GM18505 (cell line): ENCODE results near the gene DUS1L.

Experiments used
- ATAC-seq: cut with Tn5 transposase; IDR thresholded peaks from one replicate; pipeline ENCODE4 v1.9.1; 2021; ENCODE audit not compliant: unreplicated experiment
- POLR2A ChIP-seq: IDR thresholded peaks from 4 replicates; pipeline ENCODE4 v1.6.1; 2011; ENCODE audit warnings: borderline replicate concordance; ENCODE audit not compliant: insufficient read depth, insufficient read length; ENCODE audit errors: extremely low read depth

The DUS1L gene

DNA sequence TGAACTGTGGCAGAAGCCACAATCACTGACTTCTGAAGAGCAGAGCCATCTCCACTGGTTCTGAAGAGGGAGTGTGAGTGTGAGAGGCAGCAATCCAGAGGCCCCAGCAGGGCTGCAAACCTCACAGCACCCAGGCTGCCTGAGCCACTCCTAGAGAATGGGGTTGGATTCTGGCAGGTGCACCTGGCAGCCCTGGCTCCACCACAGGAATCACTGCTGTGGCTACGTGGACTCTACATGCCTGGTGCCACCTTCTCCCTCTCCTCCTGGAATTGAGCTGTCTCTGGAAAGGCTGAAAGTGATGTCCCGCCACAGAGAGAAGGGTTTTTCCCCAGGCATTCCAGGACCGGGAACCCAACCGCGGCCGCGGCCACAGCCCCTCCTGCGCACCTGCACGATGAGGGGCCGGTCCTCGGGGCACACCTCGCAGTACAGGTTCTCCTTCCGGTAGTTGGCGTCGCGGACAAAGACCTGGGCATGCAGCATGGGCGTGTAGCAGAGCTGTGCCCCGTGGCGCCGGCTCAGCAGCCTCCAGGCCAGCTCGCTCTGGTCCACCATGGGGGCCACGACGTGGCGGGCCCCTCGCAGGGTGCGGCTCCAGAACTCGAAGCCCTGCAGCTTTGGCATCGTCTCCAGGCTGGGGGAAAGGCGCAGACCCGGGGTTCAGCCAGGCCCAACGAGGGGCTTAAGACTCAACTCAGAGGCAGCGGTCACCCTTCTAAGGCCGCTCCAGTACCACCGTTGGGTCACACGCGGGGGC is 991 bp downstream of the DUS1L start:
- peak; percentile 19 for TF ChIP-seq POLR2A
- ATAC-seq, result no peak

DNA sequence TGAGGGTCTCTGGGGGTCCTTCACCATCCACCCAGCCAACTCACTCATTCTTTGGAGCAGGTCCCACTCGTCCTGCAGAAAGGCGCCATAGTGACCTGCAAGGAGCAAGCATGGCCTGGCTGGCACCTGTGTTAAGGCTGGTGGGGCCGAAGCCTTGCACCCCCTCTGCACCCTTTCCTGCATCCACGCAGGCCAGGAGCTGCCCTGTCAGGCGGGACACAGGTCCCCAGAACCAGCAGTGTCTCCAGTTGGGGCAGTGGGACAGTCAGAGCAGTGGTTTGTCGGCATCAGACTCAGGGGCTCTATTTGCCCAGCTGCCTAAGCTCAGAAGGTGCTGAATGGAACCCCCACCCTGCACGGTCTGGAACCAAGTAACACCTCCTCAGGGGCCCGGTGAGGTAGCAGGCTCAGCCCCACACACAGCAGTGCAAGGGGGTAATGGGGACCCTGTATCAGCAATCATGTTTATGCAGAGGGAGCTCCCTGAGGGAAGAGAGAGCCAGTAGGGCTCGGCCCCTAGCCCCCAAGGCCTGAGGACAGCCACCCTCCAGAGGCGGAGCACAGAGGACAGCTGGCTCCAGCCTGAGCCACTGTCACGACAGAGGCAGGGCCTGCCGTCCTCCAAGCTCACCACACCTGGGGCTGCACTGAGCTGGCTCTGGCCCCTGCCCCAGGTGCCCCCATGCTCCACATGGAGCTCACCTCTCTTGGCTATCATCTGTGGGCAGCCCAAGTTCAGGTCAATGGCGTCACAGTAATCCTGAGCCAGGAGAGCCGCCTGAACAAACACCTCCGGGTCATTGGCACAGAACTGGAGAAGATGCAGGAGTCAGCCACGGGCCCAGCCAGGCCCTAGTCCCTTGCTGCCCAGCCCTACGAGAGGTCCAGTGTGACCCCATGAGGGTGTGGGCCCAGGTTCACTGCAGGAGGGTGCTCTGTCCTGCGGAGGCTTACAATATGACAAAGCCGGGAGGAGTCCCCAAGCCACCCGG is 1.9 kb downstream of the DUS1L start:
- ATAC-seq, result no peak
- no peak for TF ChIP-seq POLR2A

DNA sequence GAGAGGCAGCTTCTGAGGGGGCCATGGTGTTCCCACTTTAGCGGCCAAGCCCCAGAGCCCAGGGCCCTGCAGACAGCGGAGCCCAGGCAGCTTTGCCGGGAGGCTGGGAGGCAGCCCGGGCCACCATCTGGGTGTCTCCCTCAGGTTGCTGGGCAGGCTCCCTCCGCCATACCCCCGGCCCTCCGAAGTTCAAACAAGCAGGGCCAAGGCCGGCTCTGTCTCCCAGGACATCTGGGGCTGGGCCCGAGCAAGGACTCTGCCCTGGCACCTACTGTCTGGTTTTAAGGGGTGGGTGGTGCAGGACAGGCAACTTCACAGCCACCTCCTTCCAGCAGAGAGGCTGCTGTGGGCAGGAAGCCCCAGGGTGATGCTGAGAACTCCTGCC is 2.6 kb downstream of the DUS1L start:
- ATAC-seq, result no peak
- TF ChIP-seq POLR2A, result no peak

DNA sequence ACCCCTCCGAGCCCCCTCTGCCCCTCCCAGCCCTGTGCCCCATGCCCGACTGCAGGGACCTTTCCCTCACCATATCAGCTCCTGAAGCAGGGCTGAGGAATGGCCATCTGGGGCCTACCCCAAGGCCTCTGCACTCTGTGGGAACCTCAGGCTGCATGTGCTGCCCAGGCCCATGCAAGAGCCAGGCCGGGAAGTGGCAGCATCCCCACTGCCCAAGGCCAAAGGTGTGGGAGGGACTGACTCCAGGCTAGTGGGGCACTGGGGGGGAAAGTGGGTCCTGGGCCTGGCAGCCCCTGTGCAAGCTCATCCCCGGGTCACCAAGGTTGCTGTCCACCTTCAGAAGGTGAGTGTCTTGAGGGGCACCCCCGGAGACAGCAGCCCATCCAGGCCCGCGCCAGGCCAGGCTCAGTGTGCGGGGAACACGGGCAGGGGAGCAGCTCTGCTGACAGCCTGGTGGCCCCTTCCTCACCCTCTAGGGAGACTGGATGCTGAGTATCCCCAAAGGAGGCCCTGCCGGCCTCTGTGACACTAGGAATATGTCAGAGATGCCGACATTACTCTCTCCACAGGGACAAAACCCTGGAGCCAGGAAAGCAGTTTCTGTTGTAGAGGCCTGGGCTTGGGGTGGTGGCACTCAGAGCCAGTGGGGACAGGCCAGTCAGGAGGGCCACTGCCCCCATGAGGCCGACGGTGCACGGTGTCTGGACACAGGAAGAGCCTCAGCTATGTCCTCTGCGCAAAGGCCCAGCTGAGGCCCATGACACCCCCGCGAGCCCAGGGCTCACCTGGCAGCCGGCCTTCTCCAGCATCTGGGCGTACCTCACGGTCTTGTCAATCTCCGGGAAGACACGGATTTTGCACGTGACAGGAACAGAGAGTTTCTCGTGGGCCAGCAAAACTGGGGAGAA is 3.3 kb downstream of the DUS1L start:
- no peak for ATAC-seq
- no peak for TF ChIP-seq POLR2A

DNA sequence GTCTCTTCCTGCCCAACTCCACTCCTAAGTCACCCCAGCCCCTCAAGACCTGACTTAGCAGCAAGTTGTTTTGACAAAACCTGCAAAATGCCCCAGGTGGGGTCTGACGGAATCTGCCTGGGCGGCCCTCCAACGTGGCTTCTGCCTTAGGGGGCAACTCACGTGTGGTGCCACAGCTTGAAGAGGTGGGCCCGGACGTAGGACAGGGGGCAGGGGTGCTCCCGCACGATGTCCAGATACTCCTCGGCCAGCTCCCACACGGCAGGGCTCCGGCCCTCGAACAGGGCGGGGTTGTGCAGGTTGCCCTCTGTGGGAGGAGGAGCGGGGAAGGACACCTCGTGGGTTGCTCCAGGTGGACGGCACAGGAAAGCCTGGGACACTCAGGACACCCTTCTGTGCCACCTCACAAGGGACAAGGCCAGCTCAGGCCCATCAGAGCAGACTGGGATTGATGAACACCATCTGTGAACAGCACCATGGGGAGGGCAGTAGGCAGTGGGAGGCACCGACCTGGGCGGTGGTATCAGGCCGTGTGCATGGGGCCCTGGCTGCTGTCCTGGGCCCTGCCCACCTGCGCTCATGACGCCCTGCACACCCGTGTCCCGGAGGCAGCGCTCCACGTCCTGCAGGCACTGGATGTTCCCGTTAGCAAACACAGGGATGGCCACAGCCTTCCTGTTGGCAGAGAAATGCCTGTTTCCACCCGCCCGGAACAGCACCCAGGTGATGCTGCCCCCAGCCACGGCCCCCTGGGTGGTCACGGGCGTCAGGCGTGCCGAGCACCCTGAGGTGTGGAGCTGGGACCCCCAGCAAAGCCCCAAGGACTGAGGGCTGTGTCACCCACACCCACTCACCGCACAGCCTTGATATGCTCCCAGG is 4.3 kb downstream of the DUS1L start:
- no peak for ATAC-seq
- TF ChIP-seq POLR2A, result no peak

DNA sequence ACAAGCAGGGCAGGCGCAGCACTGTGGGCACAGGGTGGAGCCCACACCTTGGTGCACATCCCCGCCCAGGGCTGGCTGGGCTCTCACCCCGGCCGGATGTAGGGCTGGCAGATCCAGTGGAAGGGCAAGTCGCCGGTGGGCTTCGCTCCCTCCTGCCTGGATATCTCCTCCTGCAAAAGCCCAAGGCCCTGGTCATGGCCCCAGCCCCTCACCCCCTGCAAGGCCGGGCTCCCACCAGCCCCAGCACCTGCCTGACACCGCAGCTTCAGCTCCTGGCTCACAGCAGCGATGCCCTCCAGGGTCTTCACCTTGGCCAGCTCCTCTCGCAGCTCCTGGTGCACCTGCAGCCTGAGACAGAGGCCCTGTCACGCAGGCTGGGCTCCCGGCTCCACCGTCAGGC is 5.0 kb downstream of the DUS1L start:
- no peak for TF ChIP-seq POLR2A
- ATAC-seq, result no peak

DNA sequence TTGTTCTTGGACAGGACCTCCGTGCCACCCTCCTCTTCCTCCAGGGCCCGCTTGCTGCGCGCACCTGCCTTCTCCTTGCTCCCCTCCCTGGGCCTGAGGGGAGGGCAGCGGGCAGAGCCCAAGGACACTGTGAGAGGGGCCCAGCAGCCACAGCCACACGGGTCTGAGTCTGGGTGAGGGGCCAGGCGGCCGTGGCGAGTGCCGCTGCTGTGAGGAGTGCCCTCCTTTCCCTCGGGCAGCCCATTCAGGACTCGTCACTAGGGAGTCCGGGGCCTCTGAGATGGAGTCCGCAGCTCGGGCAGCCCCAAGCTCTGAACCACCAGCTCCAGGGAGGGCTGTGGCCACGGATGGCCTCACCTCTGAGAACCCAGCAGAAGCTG is 5.6 kb downstream of the DUS1L start:
- ATAC-seq, result no peak
- TF ChIP-seq POLR2A, result no peak

DNA sequence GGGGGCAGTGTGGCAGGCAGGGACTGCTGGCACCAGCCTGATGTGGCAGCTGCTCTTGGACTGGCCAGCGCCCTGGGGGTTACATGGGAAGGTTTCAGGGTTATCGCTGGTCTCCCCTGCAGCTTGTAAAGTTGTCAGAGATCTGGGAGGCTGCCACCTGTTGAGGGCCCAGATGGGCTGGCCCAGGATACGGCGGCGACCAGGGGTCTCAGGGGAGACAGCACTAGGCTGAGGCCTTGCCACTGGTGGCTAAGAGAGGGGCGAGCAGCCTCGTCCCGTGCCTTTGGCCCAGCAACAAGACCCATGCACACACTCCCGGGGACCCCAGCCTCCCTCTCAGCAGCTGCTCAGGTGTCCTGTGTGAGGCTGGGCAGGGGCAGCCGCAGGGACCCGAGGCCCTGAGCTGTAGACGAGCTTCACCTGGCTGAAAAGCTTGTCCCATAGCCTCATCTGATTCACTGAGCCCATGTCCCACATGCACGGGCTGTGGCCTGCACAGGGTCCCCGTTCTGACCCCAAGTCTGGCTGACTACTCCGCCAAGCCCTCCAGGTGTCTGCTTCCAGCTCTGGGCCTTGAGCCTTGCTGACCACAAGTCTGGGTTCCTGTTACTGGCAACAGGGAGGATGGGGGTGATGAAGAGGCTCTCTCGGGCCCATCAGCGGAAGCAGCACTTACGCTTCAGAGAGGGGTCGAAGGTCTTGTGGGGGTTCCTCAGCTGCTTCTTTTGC is 6.2 kb downstream of the DUS1L start:
- TF ChIP-seq POLR2A, result no peak
- no peak for ATAC-seq

DNA sequence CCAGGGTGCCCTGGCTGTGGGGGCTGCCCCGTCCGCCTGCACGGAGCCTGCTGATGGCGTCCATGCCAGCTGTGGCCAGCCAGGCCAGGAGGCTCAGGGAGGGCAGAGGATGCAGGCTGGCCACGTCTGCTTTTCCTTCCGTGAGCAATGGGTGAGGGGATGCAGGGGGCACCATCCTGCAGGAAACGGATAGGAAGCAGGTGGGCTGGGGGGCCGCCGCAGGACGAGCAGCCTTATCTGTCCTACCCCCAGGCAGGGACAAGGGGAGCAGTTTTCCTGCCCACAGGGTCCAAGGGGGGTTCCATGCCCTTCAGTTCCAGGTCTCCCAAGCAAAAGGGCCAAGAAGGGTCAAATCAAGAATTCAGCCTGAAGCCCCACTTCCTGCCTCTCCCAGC is 6.8 kb downstream of the DUS1L start:
- ATAC-seq, result no peak
- no peak for TF ChIP-seq POLR2A

DNA sequence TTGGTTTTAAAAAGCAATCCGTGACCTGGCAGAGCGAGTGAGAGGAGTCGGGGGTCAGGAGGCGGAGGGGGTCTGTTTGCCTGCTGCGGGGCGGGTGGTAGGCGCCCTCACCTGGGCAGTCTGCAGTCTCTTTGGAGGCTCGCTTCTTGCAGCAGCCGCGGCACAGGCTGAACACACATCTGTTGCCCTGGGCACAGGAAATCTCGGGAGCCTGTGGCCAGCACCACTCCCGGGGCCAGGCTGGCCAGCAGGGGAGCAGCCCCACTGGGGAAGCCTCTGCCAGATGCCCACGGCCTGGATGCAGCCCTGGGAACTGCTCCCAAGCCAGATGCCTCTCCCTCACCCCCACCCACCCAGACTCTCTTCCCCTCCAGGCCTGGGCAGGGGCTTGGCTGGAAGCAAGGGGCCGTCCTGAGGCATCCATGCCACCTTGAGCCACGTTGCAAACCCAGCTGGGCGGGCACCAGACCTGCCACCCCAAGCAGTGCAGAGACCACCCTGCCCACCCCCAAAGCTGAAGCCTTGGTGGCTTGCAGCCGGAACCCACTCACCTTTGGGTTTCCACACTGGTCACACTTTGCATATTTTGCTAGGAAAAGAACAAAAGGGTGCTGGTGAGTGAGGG is 7.3 kb downstream of the DUS1L start:
- ATAC-seq, result no peak
- TF ChIP-seq POLR2A, result no peak
